C4-2B (cell line): ENCODE measurements around the gene NEDD4.

Experiments
- H3K27ac ChIP-seq: fragments of 450-650 bp; 2 replicates; pipeline ENCODE4 v1.5.1; 2017
- ZFX ChIP-seq: fragments of 450-650 bp; IDR thresholded peaks from 2 replicates; pipeline ENCODE4 v1.6.1; 2017
- TF ChIP-seq, protein P1 (sequence below): fragments of 450-650 bp; conservative IDR thresholded peaks from 2 replicates; pipeline ENCODE4 v1.5.1; 2017; ENCODE audit warnings: mild to moderate bottlenecking

Gene NEDD4

DNA sequence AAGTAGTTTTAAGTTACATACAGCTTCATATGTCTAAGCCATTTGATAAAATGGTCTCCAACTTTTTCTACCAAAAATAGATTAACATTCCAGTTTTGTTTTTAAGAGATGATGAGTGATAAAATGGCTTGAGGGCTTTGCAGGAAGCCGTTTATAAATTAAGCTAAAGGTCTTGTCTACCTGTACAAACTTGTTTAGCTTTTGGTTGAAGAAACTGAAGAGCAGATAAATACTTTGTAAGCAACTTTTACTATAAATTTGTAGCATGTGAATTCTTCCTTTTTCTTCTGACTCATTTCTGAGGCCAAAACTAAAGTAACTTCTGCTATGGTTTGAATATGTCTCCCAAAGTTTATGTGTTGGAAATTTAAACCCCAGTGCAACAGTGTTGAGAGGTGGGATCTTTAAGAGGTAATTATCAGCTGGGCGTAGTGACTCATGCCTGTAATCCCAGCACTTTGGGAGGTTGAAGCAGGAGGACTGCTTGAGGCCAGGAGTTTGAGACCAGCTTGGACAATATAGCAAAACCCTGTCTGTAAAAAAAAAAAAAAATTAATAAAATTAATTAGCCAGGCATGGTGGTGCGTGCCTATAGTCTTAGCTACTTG is 8.2 kb upstream of the NEDD4 start:
- TF ChIP-seq, protein P1, sequence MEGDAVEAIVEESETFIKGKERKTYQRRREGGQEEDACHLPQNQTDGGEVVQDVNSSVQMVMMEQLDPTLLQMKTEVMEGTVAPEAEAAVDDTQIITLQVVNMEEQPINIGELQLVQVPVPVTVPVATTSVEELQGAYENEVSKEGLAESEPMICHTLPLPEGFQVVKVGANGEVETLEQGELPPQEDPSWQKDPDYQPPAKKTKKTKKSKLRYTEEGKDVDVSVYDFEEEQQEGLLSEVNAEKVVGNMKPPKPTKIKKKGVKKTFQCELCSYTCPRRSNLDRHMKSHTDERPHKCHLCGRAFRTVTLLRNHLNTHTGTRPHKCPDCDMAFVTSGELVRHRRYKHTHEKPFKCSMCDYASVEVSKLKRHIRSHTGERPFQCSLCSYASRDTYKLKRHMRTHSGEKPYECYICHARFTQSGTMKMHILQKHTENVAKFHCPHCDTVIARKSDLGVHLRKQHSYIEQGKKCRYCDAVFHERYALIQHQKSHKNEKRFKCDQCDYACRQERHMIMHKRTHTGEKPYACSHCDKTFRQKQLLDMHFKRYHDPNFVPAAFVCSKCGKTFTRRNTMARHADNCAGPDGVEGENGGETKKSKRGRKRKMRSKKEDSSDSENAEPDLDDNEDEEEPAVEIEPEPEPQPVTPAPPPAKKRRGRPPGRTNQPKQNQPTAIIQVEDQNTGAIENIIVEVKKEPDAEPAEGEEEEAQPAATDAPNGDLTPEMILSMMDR = no peak
- no peak overlapping the region for H3K27ac ChIP-seq

DNA sequence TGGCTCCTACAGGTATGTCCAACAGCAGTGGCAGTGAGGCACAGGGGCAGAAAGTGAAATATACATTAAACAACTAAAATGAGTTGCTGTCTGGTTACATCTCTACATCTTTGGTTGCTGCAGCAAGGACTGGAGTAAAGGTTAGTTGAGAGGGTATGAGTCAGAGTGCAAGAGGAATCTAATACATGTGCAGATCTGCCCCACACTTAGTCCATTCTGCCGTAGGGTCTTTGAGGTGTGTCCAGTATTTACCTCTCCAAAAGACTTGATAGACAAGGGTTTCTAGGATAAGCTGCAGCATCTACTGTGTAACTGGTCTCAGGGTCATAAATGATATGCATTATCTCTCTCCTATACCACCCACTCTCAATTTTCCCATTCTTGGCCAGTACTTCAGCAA is 6.2 kb upstream of the NEDD4 start:
- H3K27ac ChIP-seq = no peak overlapping the region
- no peak for TF ChIP-seq ZFX
- TF ChIP-seq, protein P1 = no peak

- no peak for TF ChIP-seq ZFX
- TF ChIP-seq, protein P1 = no peak
- H3K27ac ChIP-seq = no peak overlapping the region
Observed at GRCh38 chr15:55998478-55998877, 5.1 kb upstream of the NEDD4 start.

GRCh38 chr15:55993804-55994560 is 570 bp upstream of the NEDD4 start:
- TF ChIP-seq ZFX = no peak
- TF ChIP-seq, protein P1 = peak; percentile 54
- H3K27ac ChIP-seq = peak overlapping the region; percentile 52

DNA sequence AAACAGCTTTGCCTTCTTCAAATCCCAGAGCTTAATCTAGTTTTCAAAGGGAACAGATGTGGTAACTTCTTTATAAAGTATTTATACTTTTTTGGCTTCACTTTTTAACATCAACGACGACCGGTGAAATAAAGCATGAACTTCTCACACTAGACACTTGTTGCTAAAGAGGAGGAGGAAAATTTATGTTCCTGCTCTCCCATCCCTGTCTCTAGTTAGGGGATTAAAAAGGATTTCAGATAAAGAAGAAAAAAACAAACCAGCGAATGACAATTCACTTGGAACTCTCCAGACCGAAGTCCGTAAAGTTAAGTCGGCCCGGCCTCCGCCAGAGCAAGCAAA is 672 bp downstream of the NEDD4 start:
- H3K27ac ChIP-seq = peak overlapping the region; percentile 52

GRCh38 chr15:55991802-55992768 is 1.3 kb downstream of the NEDD4 start:
- TF ChIP-seq, protein P1 = no peak
- no peak for TF ChIP-seq ZFX
- no peak overlapping the region for H3K27ac ChIP-seq

More for the DNA sequence above, 672 bp downstream of the NEDD4 start:
- TF ChIP-seq ZFX = no peak
- TF ChIP-seq, protein P1 = no peak
